Colonic mucosa (tissue), 4 donors: Measurements from ENCODE around the gene HIBCH. TPM values are rescaled to one million over a fixed set of nuclear protein-coding genes. Genes with fewer than 3 reads are reported as not detected.
"Not testable (repeated sequence)": the region's sequence is repeated elsewhere in the genome, so short reads cannot be mapped to it uniquely, and the experiment has no call there.

Source experiments
- DNase-seq: peaks from one replicate; pipeline ENCODE4 v3.0.0-alpha.2; 2020
- H3K27ac ChIP-seq: fragments of 200-600 bp; one replicate; pipeline ENCODE4 v1.8.0; 2021
- H3K27me3 ChIP-seq: fragments of 200-600 bp; one replicate; pipeline ENCODE4 v1.8.0; 2021
- H3K36me3 ChIP-seq: fragments of 200-600 bp; one replicate; pipeline ENCODE4 v1.8.0; 2021
- H3K4me1 ChIP-seq: fragments of 200-600 bp; one replicate; pipeline ENCODE4 v1.8.0; 2021; ENCODE audit warnings: mild to moderate bottlenecking
- H3K4me3 ChIP-seq: fragments of 200-600 bp; one replicate; pipeline ENCODE4 v1.8.0; 2021
- H3K9ac ChIP-seq, 2 donors: one replicate each; pipeline ENCODE4 v1.7.0; 2013; ENCODE audit warnings: control low read depth in 2 of 2, low read depth in 2 of 2, low read length in 2 of 2
- H3K9me3 ChIP-seq: fragments of 200-600 bp; one replicate; pipeline ENCODE4 v1.8.0; 2021
- intact Hi-C: fragments of 100-400 bp; cut with DNase I; formaldehyde crosslinking; loops from one replicate; pipeline ENCODE4 v1.14.1; 2022
- total RNA-seq, 2 donors: library from RNA; stranded (reverse); fragmentation: NEBNext Ultra II Directional in 1 of 2; extraction: Animal tissue kit (Norgen Biotek cat#: 25700) in 1 of 2; gene quantifications; one replicate each; pipeline ENCODE4 v1.2.1, GENCODE V29; 2021
- TF ChIP-seq, protein P1 (sequence below): fragments of 200-600 bp; IDR thresholded peaks from one replicate; pipeline ENCODE4 v1.8.0; 2022; ENCODE audit warnings: antibody characterized with exemption, mild to moderate bottlenecking
- donor health status: healthy.
- donor health status: DM: no; HTN: no; CAD: no.
- donor health status: DM: no; HTN: no; CAD: no.

HIBCH gene
- total RNA-seq, 2 donors from 2014 or later = 47.2 to 71.1 TPM

DNA sequence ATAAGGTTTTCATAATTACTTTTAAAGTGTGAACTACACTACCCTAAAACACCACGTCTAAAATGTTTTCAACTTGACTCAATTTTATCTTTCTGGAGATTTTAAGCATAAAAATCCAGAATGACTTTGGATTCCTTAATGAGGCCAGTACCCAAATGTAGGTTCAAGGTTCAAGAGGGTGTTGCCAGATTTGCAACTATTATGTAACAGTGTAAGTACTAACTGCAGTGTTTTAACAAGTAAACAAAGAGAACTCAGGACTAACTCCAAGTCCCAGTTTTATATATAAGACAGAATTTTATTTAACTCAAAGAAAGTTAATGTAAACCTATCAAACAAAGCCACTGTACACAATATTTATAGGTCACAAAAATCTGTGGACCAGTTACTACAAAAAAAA, 5.7 kb downstream of the HIBCH start:
- peaks cover 3% of the 10 kb centered on the region for H3K4me1 ChIP-seq
- H3K4me3 ChIP-seq = no peak overlapping the region
- intact Hi-C loops = loop anchor here (10.0 kb wide), 1 partner anchor 229 kb away; no protein-coding TSS in a partner anchor
- H3K27ac ChIP-seq = no peak overlapping the region
- no peak overlapping the region for H3K9ac ChIP-seq
- peak; percentile 25 for DNase-seq
- no peaks in the 10 kb centered on the region for H3K9me3 ChIP-seq
- TF ChIP-seq, protein P1, sequence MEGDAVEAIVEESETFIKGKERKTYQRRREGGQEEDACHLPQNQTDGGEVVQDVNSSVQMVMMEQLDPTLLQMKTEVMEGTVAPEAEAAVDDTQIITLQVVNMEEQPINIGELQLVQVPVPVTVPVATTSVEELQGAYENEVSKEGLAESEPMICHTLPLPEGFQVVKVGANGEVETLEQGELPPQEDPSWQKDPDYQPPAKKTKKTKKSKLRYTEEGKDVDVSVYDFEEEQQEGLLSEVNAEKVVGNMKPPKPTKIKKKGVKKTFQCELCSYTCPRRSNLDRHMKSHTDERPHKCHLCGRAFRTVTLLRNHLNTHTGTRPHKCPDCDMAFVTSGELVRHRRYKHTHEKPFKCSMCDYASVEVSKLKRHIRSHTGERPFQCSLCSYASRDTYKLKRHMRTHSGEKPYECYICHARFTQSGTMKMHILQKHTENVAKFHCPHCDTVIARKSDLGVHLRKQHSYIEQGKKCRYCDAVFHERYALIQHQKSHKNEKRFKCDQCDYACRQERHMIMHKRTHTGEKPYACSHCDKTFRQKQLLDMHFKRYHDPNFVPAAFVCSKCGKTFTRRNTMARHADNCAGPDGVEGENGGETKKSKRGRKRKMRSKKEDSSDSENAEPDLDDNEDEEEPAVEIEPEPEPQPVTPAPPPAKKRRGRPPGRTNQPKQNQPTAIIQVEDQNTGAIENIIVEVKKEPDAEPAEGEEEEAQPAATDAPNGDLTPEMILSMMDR = no peak
- H3K27me3 ChIP-seq = no peaks in the 10 kb centered on the region
- H3K36me3 ChIP-seq = no peaks in the 10 kb centered on the region

DNA sequence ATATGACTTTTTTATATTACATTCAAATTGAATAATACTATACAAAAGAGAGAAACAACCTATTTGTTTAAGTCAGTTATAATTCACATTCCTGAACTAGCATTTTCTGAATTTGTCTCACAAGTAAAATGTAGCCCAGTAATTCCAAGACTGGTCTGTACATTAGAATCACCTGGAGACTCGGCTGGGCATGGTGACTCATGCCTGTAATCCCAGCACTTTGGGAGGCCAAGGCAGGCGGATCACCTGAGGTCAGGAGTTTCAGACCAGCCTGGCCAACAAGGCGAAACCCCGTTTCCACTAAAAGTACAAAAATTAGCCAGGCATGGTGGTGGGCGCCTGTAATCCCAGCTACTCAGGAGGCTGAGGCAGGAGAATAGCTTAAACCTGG, 7.0 kb downstream of the HIBCH start:
- intact Hi-C loops = loop anchor here (10.0 kb wide), 1 partner anchor 228 kb away; no protein-coding TSS in a partner anchor
- not testable (repeated sequence) for H3K27me3 ChIP-seq, H3K4me3 ChIP-seq, H3K27ac ChIP-seq, H3K9ac ChIP-seq, H3K36me3 ChIP-seq, H3K4me1 ChIP-seq, H3K9me3 ChIP-seq
- DNase-seq = peak; percentile 46

DNA sequence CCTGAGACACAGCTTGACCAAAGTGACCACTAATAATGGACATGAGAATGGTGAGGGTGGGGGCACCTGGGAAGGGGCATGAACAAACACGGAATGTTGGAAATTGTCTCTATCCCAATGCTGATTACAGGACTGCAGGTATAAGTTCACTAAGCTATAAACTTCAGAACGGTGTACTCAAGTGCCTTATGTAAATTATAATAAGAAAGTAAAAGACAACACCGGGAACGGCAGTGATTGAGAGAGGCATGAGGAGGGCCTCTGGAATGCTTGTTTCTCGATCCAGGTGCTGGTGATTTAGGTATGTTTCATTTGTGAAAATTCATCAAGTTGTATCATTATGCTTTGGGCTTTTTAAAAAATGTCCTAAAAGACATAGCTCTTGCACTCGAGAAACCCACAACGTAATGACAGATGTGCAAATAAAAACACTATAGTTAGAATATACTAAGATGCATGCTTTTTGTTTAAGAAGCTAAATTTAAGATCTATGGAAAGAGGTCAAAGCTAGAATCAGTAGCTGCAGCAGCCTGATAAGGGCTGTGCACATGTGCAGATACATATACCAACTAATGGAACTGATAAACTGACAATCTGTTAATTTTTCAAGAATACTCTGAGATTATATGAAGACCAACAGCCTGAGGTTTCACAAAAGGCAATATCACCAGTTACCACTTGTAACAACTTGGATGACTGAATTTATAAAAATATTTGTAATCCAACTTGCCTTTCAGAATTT, 7.6 kb downstream of the HIBCH start:
- no peak overlapping the region for H3K27ac ChIP-seq
- no peaks in the 10 kb centered on the region for H3K4me1 ChIP-seq
- intact Hi-C loops = loop anchor here (10.0 kb wide), 1 partner anchor 227 kb away; no protein-coding TSS in a partner anchor
- no peak overlapping the region for H3K4me3 ChIP-seq
- TF ChIP-seq, protein P1 = no peak
- no peaks in the 10 kb centered on the region for H3K36me3 ChIP-seq
- no peak for DNase-seq
- H3K27me3 ChIP-seq = no peaks in the 10 kb centered on the region
- no peaks in the 10 kb centered on the region for H3K9me3 ChIP-seq
- H3K9ac ChIP-seq = no peak overlapping the region

DNA sequence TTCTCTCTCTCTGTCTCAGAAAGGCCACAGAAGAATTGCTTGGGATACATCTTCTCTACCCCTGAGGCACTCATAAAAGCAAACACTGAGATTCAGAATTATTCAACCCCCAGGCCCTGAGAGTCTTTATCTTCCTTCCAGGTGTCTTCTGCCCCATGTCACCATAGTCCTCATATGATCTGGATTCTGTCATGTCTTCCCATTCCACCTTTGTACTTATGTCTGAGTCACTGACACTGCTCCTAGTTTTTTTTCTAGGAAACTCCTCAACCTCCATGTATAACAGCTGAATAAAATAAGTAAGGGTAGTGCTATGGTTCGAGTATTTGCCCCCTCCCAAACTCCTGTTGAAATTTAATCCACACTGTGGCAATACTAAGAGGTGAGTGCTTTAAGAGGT, 11.6 kb downstream of the HIBCH start:
- Histone ChIP-seq H3K36me3 (no peaks in the 10 kb centered on the region), H3K4me3 (no peak overlapping the region), H3K27me3 (no peaks in the 10 kb centered on the region), H3K27ac (no peak overlapping the region), H3K9me3 (no peaks in the 10 kb centered on the region), H3K9ac (no peak overlapping the region), H3K4me1 (no peaks in the 10 kb centered on the region)
- intact Hi-C loops = no loop called here
- no peak for DNase-seq
- TF ChIP-seq, protein P1 = no peak

DNA sequence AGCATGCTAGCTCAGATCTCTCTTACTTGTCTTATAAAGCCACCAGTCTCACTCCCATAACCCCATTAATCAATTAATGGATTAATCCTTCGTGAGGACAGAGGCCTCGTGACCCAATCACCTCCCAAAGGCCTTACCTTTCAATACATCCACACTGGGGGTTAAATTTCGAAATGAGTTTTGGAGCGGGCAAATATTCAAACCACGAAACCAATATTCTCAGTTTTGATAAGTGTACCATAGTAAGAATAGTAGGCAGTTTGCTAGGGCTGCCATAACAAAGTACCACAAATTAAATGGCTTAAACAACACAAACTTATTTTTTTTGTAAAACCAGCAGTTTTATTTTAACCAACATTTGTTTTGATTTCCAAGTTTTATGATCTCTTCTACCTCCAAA, 15.2 kb downstream of the HIBCH start:
- no peaks in the 10 kb centered on the region for H3K9me3 ChIP-seq
- no peak overlapping the region for H3K4me3 ChIP-seq
- intact Hi-C loops = no loop called here
- H3K36me3 ChIP-seq = no peaks in the 10 kb centered on the region
- DNase-seq = no peak
- H3K27ac ChIP-seq = no peak overlapping the region
- no peaks in the 10 kb centered on the region for H3K27me3 ChIP-seq
- H3K4me1 ChIP-seq = no peaks in the 10 kb centered on the region
- no peak overlapping the region for H3K9ac ChIP-seq
- TF ChIP-seq, protein P1 = no peak

DNA sequence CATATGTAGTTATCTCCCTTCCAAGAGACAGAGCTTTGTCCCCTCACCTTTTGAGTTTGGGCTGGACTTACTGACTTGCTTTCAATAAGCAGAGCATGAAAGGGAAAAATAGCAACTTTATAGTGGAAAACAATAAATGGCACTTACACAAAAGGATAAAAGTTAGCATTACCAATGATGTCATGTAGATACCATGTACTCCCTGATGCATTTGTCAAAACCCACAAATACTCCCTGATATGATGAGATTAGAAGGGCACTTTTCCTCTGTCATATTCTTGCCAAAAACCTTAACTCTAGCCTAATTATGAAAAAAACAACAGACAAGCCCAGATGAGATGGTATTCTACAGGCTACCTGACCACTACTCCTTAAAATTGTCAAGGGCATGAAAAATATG, 16.0 kb downstream of the HIBCH start:
- Histone ChIP-seq H3K4me1 (no peaks in the 10 kb centered on the region), H3K9me3 (no peaks in the 10 kb centered on the region), H3K27ac (no peak overlapping the region), H3K36me3 (no peaks in the 10 kb centered on the region), H3K27me3 (no peaks in the 10 kb centered on the region), H3K9ac (no peak overlapping the region), H3K4me3 (no peak overlapping the region)
- intact Hi-C loops = no loop called here
- DNase-seq = no peak
- TF ChIP-seq, protein P1 = no peak
